HTR-8/SVneo (cell line): ENCODE results near the gene ATP6AP2.

ENCODE experiments used
- DNase-seq: peaks from one replicate; pipeline ENCODE4 v3.0.0; 2011; ENCODE audit warnings: low spot score, mixed read lengths; ENCODE audit not compliant: insufficient read length
- FAIRE-seq: peaks from 2 replicates; lab custom pipeline; 2011; peaks lifted over from hg19 to GRCh38; lab: Jason Lieb, UNC

The ATP6AP2 gene

GRCh38 chrX:40628506-40628905, 47.7 kb downstream of the ATP6AP2 start:
- DNase-seq (no peak), FAIRE-seq (no peak)

GRCh38 chrX:40632199-40632598, 51.4 kb downstream of the ATP6AP2 start:
- no peak for FAIRE-seq
- DNase-seq = no peak

GRCh38 chrX:40637687-40638086, 56.9 kb downstream of the ATP6AP2 start:
- DNase-seq = no peak
- no peak for FAIRE-seq

- FAIRE-seq = no peak
Measured at GRCh38 chrX:40644176-40644575, 63.4 kb downstream of the ATP6AP2 start.

GRCh38 chrX:40644821-40645358, 64.1 kb downstream of the ATP6AP2 start:
- DNase-seq = peak; percentile 11

More at GRCh38 chrX:40644176-40644575, 63.4 kb downstream of the ATP6AP2 start:
- DNase-seq = no peak

GRCh38 chrX:40646489-40647306, 65.9 kb downstream of the ATP6AP2 start:
- FAIRE-seq = no peak
- peak; percentile 13 for DNase-seq

More at GRCh38 chrX:40644821-40645358, 64.1 kb downstream of the ATP6AP2 start:
- FAIRE-seq = no peak

GRCh38 chrX:40647307-40648197, 66.8 kb downstream of the ATP6AP2 start, which contains the start of gene CXorf38:
TSS of gene CXorf38 (minus strand) at chrX:40647561. CDS start at chrX:40647520, 41 bp downstream.
- peak; percentile 83 for DNase-seq
- FAIRE-seq = peak; percentile 98

GRCh38 chrX:40651620-40652223, 71.0 kb downstream of the ATP6AP2 start:
- FAIRE-seq = no peak
- DNase-seq = peak; percentile 20

- FAIRE-seq (no peak), DNase-seq (no peak)
Measured at GRCh38 chrX:40652664-40653063, 71.9 kb downstream of the ATP6AP2 start.

- DNase-seq (no peak), FAIRE-seq (no peak)
Measured at GRCh38 chrX:40653535-40653934, 72.8 kb downstream of the ATP6AP2 start.
